NCI-H774 (cell line): ENCODE measurements around the gene FCHO2.

Experiments used
- DNase-seq: peaks from one replicate; lab custom pipeline; 2025; lab: John Stamatoyannopoulos, UW

Gene FCHO2

GRCh38 chr5:73110190-73110589, 154.3 kb downstream of the FCHO2 start:
- DNase-seq, result no peak

GRCh38 chr5:73111536-73111935, 155.7 kb downstream of the FCHO2 start:
- no peak for DNase-seq

- DNase-seq, result no peak
Observed at GRCh38 chr5:73112359-73112758, 156.5 kb downstream of the FCHO2 start.

- no peak for DNase-seq
Observed at GRCh38 chr5:73114044-73114688, 158.3 kb downstream of the FCHO2 start.

GRCh38 chr5:73115399-73116051, 159.7 kb downstream of the FCHO2 start:
- no peak for DNase-seq

- no peak for DNase-seq
Observed at GRCh38 chr5:73116506-73116905, 160.7 kb downstream of the FCHO2 start.

GRCh38 chr5:73117088-73117740, 161.4 kb downstream of the FCHO2 start:
- DNase-seq, result no peak

GRCh38 chr5:73118391-73118973, 162.6 kb downstream of the FCHO2 start:
- DNase-seq, result peak; percentile 14

GRCh38 chr5:73119451-73120157, 163.8 kb downstream of the FCHO2 start:
- DNase-seq, result no peak

GRCh38 chr5:73120222-73121118, 164.6 kb downstream of the FCHO2 start, which contains the start of gene TMEM171:
TMEM171 (plus strand) TSS chr5:73120575; CDS start chr5:73123374, 2,799 bp downstream.
- DNase-seq, result peak; percentile 21

GRCh38 chr5:73121119-73121463, 165.2 kb downstream of the FCHO2 start:
- no peak for DNase-seq

- no peak for DNase-seq
Observed at GRCh38 chr5:73122875-73123810, 167.3 kb downstream of the FCHO2 start.

GRCh38 chr5:73125289-73125688, 169.4 kb downstream of the FCHO2 start:
- no peak for DNase-seq

- DNase-seq, result no peak
Observed at GRCh38 chr5:73126381-73126780, 170.5 kb downstream of the FCHO2 start.

GRCh38 chr5:73126957-73127356, 171.1 kb downstream of the FCHO2 start:
- no peak for DNase-seq

GRCh38 chr5:73129143-73129542, 173.3 kb downstream of the FCHO2 start:
- no peak for DNase-seq

GRCh38 chr5:73130811-73131210, 175.0 kb downstream of the FCHO2 start:
- DNase-seq, result no peak

GRCh38 chr5:73131711-73132425, 176.0 kb downstream of the FCHO2 start:
- no peak for DNase-seq

GRCh38 chr5:73132759-73133158, 176.9 kb downstream of the FCHO2 start:
- DNase-seq, result no peak
